GM23248 (cell line): ENCODE data around the gene BHLHE40.

Experiments
- EZH2 ChIP-seq: fragments of 200-600 bp; sonication (generic); IDR thresholded peaks from 2 replicates; pipeline ENCODE4 v1.6.1; 2018; ENCODE audit warnings: antibody characterized with exemption, mild to moderate bottlenecking; ENCODE audit not compliant: insufficient read depth, poor library complexity, severe bottlenecking
- EZH2phosphoT487 ChIP-seq: fragments of 200-600 bp; sonication (generic); IDR thresholded peaks from 2 replicates; pipeline ENCODE4 v1.6.1; 2018; ENCODE audit warnings: antibody characterized with exemption, moderate library complexity, mild to moderate bottlenecking, low read depth; ENCODE audit not compliant: insufficient read depth

GRCh38 chr3:4985330-4986174 is 6.3 kb downstream of the BHLHE40 start:
- TF ChIP-seq EZH2phosphoT487 (no peak), EZH2 (no peak)
